HPDE6-E6E7 (cell line): ENCODE results near the gene CD4.
"Not testable (repeated sequence)": the region's sequence is repeated elsewhere in the genome, so short reads cannot be mapped to it uniquely, and the experiment has no call there.

Experiments used
- DNase-seq: peaks from one replicate; pipeline ENCODE4 v3.0.0; 2011; ENCODE audit warnings: missing footprints; ENCODE audit errors: extremely low spot score

The CD4 gene

GRCh38 chr12:6866920-6867412 lies 77.6 kb downstream of the CD4 start:
- no peak for DNase-seq

- DNase-seq, result peak; percentile 77
Measured at GRCh38 chr12:6867413-6868210, 78.3 kb downstream of the CD4 start, which contains the start of gene TPI1. Gene TPI1 (plus strand): TSS chr12:6867531. CDS start chr12:6867567, 36 bp downstream.

- DNase-seq, result no peak
Measured at GRCh38 chr12:6868211-6869048, 79.1 kb downstream of the CD4 start.

GRCh38 chr12:6869049-6870021 lies 80.0 kb downstream of the CD4 start:
- DNase-seq, result no peak

- not testable (repeated sequence) for DNase-seq
Measured at GRCh38 chr12:6870304-6870703, 81.0 kb downstream of the CD4 start.
